ENCODE measurements around the gene FOXN4.

FOXN4 gene

GRCh38 chr12:109240365-109240764, 68.7 kb downstream of the FOXN4 start:
- DNase-seq (ENCODE audit: extremely low spot score), result no peak
- POLR2A ChIA-PET, result no interaction called here
- CTCF ChIA-PET, result interaction anchor here (1.1 kb wide), 1 partner anchor 24 kb away, joined by 3 read pairs; no protein-coding TSS in a partner anchor
- TF ChIP-seq, protein P1, sequence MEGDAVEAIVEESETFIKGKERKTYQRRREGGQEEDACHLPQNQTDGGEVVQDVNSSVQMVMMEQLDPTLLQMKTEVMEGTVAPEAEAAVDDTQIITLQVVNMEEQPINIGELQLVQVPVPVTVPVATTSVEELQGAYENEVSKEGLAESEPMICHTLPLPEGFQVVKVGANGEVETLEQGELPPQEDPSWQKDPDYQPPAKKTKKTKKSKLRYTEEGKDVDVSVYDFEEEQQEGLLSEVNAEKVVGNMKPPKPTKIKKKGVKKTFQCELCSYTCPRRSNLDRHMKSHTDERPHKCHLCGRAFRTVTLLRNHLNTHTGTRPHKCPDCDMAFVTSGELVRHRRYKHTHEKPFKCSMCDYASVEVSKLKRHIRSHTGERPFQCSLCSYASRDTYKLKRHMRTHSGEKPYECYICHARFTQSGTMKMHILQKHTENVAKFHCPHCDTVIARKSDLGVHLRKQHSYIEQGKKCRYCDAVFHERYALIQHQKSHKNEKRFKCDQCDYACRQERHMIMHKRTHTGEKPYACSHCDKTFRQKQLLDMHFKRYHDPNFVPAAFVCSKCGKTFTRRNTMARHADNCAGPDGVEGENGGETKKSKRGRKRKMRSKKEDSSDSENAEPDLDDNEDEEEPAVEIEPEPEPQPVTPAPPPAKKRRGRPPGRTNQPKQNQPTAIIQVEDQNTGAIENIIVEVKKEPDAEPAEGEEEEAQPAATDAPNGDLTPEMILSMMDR (IDR thresholded peaks at IDR 0.05; ENCODE audit: control extremely low read depth, extremely low read depth, low read depth, missing control alignments), result no peak

DNA sequence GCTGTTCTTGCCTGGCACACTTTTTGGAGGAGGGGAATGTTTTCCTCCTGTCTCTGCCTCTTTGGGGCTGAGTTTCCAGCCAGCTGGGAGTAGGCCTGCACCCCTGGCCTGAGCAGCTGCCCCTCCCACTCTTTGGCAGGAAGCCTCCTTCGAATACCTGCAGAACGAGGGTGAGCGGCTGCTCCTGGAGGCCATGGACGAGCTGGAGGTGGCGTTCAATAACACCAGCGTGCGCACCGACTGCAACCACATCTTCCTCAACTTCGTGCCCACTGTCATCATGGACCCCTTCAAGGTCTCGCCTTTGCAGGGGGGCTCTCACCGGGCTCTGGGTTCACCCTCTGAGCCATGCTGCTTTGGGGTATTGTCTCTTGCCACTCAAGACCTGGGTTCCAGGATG, 69.4 kb downstream of the FOXN4 start:
- CTCF ChIA-PET, result interaction anchor here (1.1 kb wide), 1 partner anchor 23 kb away, joined by 3 read pairs; no protein-coding TSS in a partner anchor
- POLR2A ChIA-PET, result no interaction called here

DNA sequence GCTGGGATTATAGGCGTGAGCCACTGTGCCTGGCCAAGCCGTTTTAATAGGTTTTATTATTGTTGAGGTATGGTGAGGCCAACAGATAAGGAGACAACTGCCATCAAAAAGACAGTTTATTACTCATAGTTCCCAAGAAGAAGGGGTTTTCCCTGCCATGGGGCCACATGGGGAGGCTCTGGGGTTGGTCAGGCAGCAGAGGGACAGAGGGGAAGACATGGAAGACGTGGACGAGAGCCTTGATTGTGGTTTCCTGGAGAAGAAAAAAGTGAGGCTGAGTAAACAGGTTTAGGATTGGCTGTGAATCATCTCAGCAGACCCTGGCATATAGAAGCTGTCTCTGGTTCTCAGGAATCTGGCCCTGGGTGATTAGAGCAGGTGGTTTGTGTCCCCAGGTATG, 69.9 kb downstream of the FOXN4 start:
- ChIA-PET POLR2A (no interaction called here), CTCF (no interaction called here)
- TF ChIP-seq, protein P1 (IDR thresholded peaks at IDR 0.05; ENCODE audit: control extremely low read depth, extremely low read depth, low read depth, missing control alignments), result no peak
- DNase-seq (ENCODE audit: extremely low spot score), result no peak

More for the DNA sequence above, 69.4 kb downstream of the FOXN4 start:
- TF ChIP-seq, protein P1 (IDR thresholded peaks at IDR 0.05; ENCODE audit: control extremely low read depth, extremely low read depth, low read depth, missing control alignments), result no peak
- DNase-seq (ENCODE audit: extremely low spot score), result no peak

DNA sequence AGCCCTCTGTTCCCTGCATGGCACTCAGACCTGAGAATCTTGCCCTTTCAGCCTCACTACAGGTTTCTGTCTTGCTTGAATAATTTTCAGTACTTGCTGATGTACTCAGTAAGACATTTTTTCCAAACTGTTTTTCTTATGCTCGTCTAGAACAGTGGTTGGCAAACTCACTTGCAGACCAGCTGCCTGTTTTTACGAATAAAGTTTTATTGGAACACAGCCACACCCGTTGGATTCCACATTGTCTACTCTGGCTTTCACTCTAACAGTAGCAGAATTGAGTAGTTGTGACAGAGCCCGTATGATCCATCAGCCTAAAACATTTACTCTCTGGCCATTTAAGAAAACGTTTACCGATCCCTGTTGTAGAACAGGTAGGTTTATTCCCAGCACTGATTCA, 72.8 kb downstream of the FOXN4 start:
- ChIA-PET CTCF (no interaction called here), POLR2A (no interaction called here)
- TF ChIP-seq, protein P1 (IDR thresholded peaks at IDR 0.05; ENCODE audit: control extremely low read depth, extremely low read depth, low read depth, missing control alignments), result no peak
- no peak for DNase-seq (ENCODE audit: extremely low spot score)

GRCh38 chr12:109234012-109234411, 75.1 kb downstream of the FOXN4 start:
- DNase-seq (ENCODE audit: extremely low spot score), result no peak
- POLR2A ChIA-PET, result no interaction called here
- CTCF ChIA-PET, result interaction anchor here (1.4 kb wide), 1 partner anchor 160 kb away, joined by 3 read pairs; no protein-coding TSS in a partner anchor
- TF ChIP-seq, protein P1 (IDR thresholded peaks at IDR 0.05; ENCODE audit: control extremely low read depth, extremely low read depth, low read depth, missing control alignments), result no peak

GRCh38 chr12:109232731-109233130, 76.4 kb downstream of the FOXN4 start:
- CTCF ChIA-PET, result no interaction called here
- DNase-seq (ENCODE audit: extremely low spot score), result no peak
- POLR2A ChIA-PET, result no interaction called here

More at GRCh38 chr12:109232731-109233130, 76.4 kb downstream of the FOXN4 start:
- TF ChIP-seq, protein P1 (IDR thresholded peaks at IDR 0.05; ENCODE audit: control extremely low read depth, extremely low read depth, low read depth, missing control alignments), result no peak
